Measurements from ENCODE around the gene THBS4. TPM values are rescaled to one million over a fixed set of nuclear protein-coding genes. Genes with fewer than 3 reads are reported as not detected.

Gene THBS4
- total RNA-seq, 2 donors from 2014 or later: 18.4 to 20.8 TPM

DNA sequence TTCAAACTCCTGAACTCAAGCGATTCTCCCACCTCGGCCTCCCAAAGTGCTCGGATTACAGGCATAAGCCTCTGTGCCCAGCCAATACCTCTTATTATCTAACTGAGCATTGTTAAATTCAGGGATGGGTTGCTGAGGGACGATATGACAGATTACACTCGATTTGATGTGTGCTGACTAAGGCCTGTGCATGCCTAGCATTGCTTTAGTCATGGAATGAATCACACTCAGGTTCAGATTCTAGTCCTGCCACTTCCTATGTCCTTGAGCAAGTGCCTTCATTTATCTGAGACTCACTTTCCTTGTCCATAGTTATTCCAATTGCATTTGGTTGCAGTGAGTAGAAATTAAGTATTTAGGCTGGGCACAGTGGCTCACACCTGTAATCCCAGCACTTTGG lies 19.5 kb downstream of the THBS4 start:
- ATAC-seq (no peak), DNase-seq (no peak)
- Histone ChIP-seq H3K9me3 (no peaks in the 10 kb centered on the region), H3K4me1 (no peaks in the 10 kb centered on the region), H3K36me3 (replicated peaks in 1 of 2; ENCODE audit: insufficient read depth in 1 of 2, low read depth in 2 of 2) (no peaks in the 10 kb centered on the region), H3K4me3 (no peak overlapping the region), H3K27ac (no peak overlapping the region), H3K27me3 (no peaks in the 10 kb centered on the region)
- intact Hi-C loops (cut with DNase I): no loop called here
- TF ChIP-seq, protein P1, sequence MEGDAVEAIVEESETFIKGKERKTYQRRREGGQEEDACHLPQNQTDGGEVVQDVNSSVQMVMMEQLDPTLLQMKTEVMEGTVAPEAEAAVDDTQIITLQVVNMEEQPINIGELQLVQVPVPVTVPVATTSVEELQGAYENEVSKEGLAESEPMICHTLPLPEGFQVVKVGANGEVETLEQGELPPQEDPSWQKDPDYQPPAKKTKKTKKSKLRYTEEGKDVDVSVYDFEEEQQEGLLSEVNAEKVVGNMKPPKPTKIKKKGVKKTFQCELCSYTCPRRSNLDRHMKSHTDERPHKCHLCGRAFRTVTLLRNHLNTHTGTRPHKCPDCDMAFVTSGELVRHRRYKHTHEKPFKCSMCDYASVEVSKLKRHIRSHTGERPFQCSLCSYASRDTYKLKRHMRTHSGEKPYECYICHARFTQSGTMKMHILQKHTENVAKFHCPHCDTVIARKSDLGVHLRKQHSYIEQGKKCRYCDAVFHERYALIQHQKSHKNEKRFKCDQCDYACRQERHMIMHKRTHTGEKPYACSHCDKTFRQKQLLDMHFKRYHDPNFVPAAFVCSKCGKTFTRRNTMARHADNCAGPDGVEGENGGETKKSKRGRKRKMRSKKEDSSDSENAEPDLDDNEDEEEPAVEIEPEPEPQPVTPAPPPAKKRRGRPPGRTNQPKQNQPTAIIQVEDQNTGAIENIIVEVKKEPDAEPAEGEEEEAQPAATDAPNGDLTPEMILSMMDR (IDR thresholded peaks at IDR 0.05): no peak
- TF ChIP-seq POLR2A (IDR thresholded peaks at IDR 0.05): no peak
- 85 to 91% methylated on average over 5 of the region's 5 CpGs for WGBS, 2 donors

DNA sequence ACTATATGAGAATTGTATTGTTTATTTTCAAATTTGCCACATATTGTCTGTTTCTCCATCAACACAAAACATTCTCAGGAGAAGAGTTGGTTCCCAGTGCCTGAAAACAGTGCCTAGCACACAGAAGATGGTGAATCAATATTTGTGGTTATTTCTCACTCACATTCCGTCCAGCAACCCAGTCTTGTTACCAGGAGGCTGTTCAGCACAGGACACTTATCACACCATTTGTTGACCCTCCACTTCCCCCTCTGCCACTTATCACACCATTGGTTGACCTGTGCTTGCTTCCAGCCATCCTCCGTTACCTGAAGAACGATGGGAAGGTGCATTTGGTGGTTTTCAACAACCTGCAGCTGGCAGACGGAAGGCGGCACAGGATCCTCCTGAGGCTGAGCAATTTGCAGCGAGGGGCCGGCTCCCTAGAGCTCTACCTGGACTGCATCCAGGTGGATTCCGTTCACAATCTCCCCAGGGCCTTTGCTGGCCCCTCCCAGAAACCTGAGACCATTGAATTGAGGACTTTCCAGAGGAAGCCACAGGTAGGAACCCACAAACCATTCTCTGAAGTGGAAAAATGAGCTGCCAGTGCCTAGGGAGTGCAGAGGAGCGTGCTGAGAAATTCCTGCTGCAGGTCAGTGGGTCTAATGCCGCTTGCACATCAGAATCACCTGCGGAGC lies 20.5 kb downstream of the THBS4 start:
- peak in 1 of 4 donors; percentile 8 for DNase-seq
- Histone ChIP-seq H3K4me1 (no peaks in the 10 kb centered on the region), H3K36me3 (replicated peaks in 1 of 2; ENCODE audit: insufficient read depth in 1 of 2, low read depth in 2 of 2) (no peaks in the 10 kb centered on the region), H3K27ac (no peak overlapping the region), H3K4me3 (no peak overlapping the region), H3K27me3 (no peaks in the 10 kb centered on the region), H3K9me3 (no peaks in the 10 kb centered on the region)
- intact Hi-C loops (cut with DNase I): no loop called here
- no peak for TF ChIP-seq POLR2A (IDR thresholded peaks at IDR 0.05)
- TF ChIP-seq, protein P1 (IDR thresholded peaks at IDR 0.05): no peak
- ATAC-seq: peak; percentile 15
- 39 to 50% methylated on average over 9 to 11 of the region's 11 CpGs for WGBS, 2 donors

DNA sequence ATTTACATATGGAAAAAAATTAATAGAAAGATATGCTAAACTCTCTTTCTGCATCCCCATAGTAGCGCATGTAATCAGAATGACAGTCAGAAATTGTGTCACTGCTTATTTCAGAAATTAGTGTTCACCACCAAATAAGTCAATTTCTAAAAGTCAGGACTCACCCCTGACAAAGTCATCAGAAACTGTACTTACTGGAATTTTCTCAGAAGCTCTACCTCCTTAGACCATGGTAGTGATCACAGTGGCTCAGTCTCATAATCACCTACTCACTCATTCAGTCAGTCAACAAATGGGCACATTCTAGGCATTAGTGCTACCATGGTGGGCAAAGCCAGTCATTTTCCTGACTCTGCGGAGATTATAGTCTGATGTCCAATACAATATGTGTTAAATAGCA lies 22.0 kb downstream of the THBS4 start:
- Histone ChIP-seq H3K27ac (no peak overlapping the region), H3K36me3 (replicated peaks in 1 of 2; ENCODE audit: insufficient read depth in 1 of 2, low read depth in 2 of 2) (no peaks in the 10 kb centered on the region), H3K4me3 (no peak overlapping the region), H3K4me1 (no peaks in the 10 kb centered on the region), H3K27me3 (no peaks in the 10 kb centered on the region), H3K9me3 (no peaks in the 10 kb centered on the region)
- DNase-seq: no peak
- intact Hi-C loops (cut with DNase I): no loop called here
- 96% methylated on average over 2 of the region's 2 CpGs for WGBS, 2 donors
- TF ChIP-seq, protein P1 (IDR thresholded peaks at IDR 0.05): no peak
- TF ChIP-seq POLR2A (IDR thresholded peaks at IDR 0.05): no peak
- ATAC-seq: no peak

DNA sequence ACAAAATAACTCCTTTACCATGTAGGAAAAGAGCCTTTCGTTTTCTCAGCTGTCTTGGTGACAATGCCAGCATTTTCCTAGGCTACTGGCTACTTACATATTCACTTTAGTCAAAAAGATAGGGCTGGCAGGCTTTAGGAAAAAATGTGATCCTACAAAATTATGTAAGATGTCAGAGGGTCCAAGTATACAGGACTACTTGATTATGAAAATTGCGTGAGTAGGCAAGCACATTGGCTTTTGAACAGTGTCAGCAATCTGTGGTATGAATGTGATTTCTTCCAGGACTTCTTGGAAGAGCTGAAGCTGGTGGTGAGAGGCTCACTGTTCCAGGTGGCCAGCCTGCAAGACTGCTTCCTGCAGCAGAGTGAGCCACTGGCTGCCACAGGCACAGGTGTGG lies 22.8 kb downstream of the THBS4 start:
- TF ChIP-seq, protein P1 (IDR thresholded peaks at IDR 0.05): no peak
- TF ChIP-seq POLR2A (IDR thresholded peaks at IDR 0.05): no peak
- Histone ChIP-seq H3K36me3 (replicated peaks in 1 of 2; ENCODE audit: insufficient read depth in 1 of 2, low read depth in 2 of 2) (no peaks in the 10 kb centered on the region), H3K4me3 (no peak overlapping the region), H3K27me3 (no peaks in the 10 kb centered on the region), H3K27ac (no peak overlapping the region), H3K9me3 (no peaks in the 10 kb centered on the region), H3K4me1 (no peaks in the 10 kb centered on the region)
- intact Hi-C loops (cut with DNase I): no loop called here
- DNase-seq: no peak
- WGBS, 2 donors: 71 to 81% methylated on average over 2 of the region's 2 CpGs
- ATAC-seq: no peak

DNA sequence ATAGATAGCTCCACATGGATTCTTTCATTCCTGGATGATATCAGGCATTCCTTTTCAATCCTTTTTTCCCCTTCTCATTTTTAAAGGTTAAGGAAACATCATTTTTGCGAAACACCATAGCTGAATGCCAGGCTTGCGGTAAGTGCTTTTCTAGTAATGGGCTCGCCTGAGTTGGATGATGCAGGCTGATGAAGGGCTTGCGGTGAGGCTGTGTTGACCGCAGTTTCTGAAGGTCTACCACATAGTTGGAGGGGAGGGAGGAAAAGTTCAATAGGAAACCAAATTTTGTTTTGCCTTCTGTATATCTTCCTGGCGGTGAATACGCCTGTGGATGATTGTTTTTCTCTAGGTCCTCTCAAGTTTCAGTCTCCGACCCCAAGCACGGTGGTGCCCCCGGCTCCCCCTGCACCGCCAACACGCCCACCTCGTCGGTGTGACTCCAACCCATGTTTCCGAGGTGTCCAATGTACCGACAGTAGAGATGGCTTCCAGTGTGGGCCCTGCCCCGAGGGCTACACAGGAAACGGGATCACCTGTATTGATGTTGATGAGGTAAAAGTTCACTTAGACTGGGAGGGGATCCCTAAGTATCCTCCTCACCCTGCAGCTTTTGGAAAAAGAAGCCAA lies 24.3 kb downstream of the THBS4 start:
- no peak overlapping the region for H3K27ac ChIP-seq
- no peaks in the 10 kb centered on the region for H3K9me3 ChIP-seq
- DNase-seq (no peak), ATAC-seq (no peak)
- WGBS, 2 donors: 93 to 95% methylated on average over 16 to 18 of the region's 18 CpGs
- H3K27me3 ChIP-seq: no peaks in the 10 kb centered on the region
- H3K4me1 ChIP-seq: no peaks in the 10 kb centered on the region
- intact Hi-C loops (cut with DNase I): no loop called here
- H3K36me3 ChIP-seq (replicated peaks in 1 of 2; ENCODE audit: insufficient read depth in 1 of 2, low read depth in 2 of 2): no peaks in the 10 kb centered on the region
- no peak overlapping the region for H3K4me3 ChIP-seq
- no peak for TF ChIP-seq POLR2A (IDR thresholded peaks at IDR 0.05)
- TF ChIP-seq, protein P1 (IDR thresholded peaks at IDR 0.05): no peak
